HG02870 (cell line): ENCODE measurements around the gene CCDC12.
"Not testable (repeated sequence)": the region's sequence is repeated elsewhere in the genome, so short reads cannot be mapped to it uniquely, and the experiment has no call there.

Source experiments
- ATAC-seq: cut with Tn5 transposase; IDR thresholded peaks from one replicate; pipeline ENCODE4 v1.9.1; 2021; ENCODE audit warnings: mild to moderate bottlenecking, moderate library complexity; ENCODE audit not compliant: unreplicated experiment

The CCDC12 gene

GRCh38 chr3:46926871-46927717 is 49.5 kb downstream of the CCDC12 start:
- ATAC-seq = peak; percentile 56

- ATAC-seq = no peak
Observed at GRCh38 chr3:46926447-46926846, 50.1 kb downstream of the CCDC12 start.

- no peak for ATAC-seq
Observed at GRCh38 chr3:46926039-46926438, 50.5 kb downstream of the CCDC12 start.

DNA sequence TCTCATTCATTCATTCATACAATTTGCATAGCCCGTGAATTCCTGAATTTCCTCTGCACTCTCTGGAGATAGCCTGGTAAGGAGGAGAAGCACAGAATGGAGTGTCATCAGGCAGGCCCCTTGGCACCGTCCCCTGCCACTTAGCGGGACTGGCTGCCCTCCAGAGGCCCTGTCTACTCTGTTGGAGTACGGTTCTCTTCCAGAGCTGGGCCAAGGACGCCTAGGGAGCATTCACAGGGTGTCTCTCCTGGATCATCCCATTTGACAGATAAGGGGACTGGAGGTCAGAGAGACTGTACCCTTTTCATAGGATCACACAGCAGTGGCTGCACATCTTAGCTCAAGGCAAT is 51.0 kb downstream of the CCDC12 start:
- ATAC-seq = no peak

DNA sequence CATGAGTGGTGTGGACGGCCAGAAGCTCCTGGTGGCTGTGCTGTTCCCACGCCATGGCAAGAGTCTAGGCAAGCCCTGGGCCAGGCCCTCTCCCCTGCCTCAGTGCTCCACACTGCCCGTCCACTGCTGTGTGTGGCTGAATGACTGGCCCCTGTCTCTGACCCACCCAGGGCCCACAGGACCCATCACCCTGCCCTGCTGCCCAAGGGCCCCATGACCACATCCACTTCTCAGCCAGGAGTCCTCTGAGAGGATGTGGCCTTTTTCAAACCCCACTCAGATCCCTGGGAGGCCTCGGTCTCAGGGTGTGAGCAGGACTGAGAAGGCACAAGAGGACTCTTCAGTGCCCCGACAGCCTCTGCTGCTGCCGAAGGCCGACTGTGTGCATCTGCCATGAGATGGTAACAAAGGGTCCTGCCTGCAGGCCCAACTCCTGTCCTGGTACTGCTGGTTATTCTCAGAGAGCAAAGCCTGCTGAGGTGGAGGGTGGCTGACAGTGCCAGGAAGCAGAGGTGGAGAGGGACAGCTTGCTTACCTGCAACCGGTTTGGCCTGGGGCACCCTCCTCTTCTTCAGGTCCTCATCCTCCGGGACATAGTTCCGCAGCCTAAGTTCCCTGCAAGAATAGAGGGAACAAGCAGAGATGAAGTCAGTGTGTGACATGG is 51.5 kb downstream of the CCDC12 start:
- no peak for ATAC-seq

GRCh38 chr3:46923559-46924350 is 52.8 kb downstream of the CCDC12 start:
- no peak for ATAC-seq

DNA sequence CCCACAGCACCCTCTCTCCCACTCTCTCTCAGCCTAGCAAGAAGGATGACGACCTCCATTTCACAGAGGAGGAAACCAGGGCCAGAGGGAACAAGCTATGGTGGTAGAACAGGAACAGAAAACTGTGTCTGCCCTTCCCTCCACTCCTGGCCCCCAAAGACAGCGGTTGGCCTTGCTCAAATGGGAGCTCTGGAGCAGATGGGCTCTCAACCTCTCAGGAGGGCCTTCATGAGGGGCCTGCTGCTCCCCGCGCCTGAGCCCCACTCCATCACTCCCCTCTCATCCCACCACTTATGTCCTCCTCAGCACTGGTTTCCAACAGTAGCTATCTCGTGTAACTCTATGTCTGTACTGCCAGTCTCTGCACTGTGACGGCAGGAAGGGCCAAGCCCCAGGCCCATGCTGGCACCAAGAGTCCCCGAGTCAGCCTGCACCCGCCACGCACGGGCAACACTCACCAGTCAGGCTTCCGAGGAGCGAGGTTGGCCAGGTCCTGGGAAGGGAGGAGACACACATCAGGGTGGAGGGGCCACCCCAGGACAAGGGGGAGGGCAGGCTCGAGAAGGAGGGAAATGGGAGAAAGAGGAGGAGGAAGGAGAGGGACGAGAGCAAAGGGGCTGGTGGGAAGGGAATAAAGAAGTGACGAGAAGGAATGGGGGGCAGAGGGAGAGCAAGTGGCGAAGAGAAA is 53.5 kb downstream of the CCDC12 start:
- no peak for ATAC-seq

DNA sequence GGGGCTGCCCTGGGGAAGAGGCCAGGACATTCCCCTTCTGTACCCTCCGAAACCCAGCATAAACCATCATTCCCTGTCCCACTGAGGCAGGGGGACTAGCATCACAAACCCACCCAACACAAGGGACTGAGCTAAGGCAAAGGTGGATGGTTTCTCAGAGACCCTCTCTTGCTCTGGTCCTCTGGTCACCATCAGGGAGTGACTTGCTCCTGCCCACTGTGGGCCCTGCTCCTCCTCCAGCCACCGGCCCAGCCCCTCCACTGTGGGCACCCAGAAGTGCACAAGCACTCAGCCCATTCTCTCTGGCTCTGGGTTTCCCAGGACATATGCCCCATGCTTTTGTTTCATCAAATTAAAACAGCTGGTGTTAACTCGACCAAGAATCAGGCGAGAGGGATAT is 54.1 kb downstream of the CCDC12 start:
- no peak for ATAC-seq

DNA sequence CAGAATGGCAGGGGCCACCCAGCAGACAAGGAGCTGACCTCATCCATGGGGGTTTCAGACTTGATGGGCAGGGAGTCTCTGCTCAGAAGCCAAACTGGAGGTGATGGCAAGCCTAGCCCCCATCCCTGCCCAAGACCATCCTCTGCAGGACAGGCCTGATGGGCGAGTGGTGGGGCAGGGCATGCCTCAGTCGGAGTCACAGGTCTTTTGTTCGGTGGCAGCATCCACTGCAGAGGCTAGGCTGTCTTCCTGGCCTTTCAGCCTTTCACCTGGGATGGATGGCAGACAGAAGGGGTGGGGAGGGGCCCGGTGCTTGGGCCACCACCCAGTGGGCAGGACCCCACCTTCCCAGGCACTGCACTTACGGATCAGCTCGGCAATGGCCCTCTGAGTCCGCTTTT is 54.7 kb downstream of the CCDC12 start:
- no peak for ATAC-seq

DNA sequence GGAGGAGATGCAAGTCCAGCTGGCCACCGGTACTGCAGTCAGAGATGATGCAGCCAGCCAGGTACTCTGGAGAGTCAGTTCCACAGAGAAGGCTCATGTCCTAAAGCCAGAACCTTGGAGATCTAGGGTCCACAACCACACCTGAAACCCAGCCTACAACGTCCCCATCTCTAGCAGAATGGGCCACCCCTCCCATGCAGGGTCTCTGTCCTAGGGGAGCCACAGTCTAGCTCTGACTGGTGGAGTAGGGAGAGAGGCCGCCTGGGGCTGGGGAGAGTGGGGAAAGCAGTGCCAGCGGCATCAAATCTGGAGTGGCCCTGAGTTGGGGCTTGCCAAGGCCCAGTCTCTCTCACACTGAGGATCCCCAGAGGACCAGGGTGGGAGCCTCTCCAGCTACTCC is 55.5 kb downstream of the CCDC12 start:
- no peak for ATAC-seq

DNA sequence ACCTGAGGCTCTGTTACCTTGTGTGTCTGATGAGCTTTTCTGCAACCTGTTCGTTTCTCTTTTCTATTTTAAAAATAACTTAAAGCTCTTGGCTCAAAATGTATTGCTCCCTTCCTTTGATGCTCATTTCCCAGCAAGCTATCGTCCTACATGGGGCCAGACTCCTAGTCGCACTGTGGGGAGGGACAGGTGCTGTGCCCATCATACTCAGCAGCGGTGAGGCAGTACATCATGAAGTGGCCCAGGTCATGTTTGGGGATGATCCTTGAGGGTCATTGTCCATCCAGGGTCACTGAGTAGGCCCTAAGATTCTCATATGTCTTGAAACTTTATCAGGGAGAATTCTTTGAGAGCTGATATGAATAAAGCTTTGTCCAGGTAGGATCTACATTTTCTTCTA is 57.9 kb downstream of the CCDC12 start:
- ATAC-seq = no peak

DNA sequence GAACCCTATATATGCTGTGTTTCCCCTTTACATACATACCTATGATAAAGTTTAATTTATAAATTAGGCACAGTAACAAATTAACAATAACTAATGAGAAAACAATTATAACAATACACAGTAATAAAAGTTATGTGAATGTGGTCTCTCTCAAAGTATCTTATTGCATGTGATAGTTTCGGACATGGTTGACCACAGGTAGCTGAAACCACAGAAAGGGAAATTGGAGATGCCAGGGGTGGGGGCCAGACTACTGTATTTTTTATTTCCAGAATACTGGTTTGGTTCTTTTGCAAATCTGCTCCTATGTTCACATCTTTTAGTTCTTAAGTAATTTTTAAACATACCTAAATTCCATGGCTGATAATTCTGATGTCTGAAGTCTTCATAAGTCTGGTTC is 58.3 kb downstream of the CCDC12 start:
- ATAC-seq = no peak

GRCh38 chr3:46917257-46917656 is 59.3 kb downstream of the CCDC12 start:
- ATAC-seq = no peak

DNA sequence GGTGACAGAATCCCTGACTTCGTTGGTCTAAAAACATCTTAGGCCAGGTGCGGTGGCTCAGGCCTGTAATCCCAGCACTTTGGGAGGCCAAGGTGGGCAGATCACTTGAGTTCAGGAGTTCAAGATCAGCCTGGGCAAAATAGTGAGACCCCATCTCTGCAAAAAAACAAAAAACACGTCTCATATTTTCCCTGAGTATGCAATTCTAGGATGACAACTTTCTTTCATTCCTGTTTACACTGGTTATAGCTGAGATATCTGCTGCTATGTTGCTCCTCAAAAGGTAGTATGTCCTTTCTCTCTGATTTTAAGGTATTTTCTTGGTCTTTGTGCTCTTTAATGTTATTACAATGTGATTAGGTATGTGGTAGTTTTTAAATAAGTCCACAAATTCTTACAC is 59.7 kb downstream of the CCDC12 start:
- ATAC-seq = no peak

- no peak for ATAC-seq
Observed at GRCh38 chr3:46916278-46916677, 60.3 kb downstream of the CCDC12 start.

- ATAC-seq = no peak
Observed at GRCh38 chr3:46915297-46915822, 61.2 kb downstream of the CCDC12 start.

DNA sequence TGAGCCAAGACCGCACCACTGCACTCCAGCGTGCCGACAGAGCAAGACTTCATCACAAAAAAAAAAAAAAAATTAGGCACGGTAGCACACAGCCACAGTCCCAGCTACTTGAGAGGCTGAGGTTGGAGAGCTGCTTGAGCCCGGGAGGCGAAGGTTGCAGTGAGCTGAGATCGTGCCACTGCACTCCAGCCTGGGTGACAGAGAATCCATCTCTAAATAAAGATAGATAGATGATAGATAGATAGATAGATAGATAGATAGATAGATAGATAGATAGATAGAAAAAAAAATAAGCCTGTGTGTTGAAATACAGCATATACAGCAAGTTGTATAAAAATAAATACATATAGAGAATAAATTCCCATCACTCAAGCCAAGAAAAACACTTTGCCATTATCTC is 61.7 kb downstream of the CCDC12 start:
- ATAC-seq = no peak

- no peak for ATAC-seq
Observed at GRCh38 chr3:46913644-46914043, 62.9 kb downstream of the CCDC12 start.

DNA sequence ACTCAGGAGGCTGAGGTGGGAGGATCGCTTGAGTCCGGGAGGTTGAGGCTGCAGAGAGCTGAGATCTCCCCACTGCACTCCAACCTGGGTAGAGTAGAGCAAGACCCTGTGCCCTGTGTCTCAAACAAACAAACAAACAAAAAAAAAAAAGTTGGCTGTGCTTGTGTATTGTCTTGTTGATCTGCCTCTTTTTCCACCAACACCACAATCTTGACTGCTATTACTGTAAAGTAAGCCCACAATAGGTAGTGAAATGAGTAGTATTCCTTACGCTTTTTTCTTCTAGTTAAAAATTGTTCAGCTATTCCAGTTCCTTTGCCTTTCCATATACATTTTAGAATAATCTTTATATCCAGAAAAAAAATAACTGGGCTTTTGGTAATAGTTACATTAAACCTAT is 63.6 kb downstream of the CCDC12 start:
- ATAC-seq = no peak

GRCh38 chr3:46910914-46911313 is 65.6 kb downstream of the CCDC12 start:
- not testable (repeated sequence) for ATAC-seq

- ATAC-seq = no peak
Observed at GRCh38 chr3:46910166-46910760, 66.3 kb downstream of the CCDC12 start.
